GM18858 (cell line): ENCODE measurements around the gene ARHGAP29.

Experiments used
- ATAC-seq: cut with Tn5 transposase; IDR thresholded peaks from one replicate; pipeline ENCODE4 v1.9.1; 2021; ENCODE audit not compliant: unreplicated experiment

ARHGAP29 gene

GRCh38 chr1:94236630-94237290 is 624 bp downstream of the ARHGAP29 start:
- ATAC-seq = no peak

DNA sequence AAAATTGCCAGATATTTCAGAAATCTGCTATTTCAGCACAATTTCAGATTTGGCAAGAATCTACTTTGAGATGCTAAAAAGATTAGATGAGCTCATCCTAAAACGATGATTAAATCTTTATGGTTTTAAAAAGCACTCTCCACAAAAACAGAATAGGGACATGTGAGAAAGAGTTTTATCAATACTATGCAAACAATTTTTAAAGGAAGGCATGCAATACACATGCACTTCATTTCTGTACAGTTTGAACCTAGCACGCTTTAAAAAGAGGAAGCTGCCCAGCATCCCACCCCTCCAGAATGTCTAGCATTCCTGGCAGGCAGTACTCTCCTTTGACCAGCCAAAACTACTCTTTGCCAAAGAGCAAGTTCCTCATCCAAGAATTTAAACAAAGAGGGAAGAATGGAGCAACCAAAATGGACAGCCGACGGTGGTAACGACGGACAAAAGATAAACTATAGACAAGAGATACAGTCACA is 1.3 kb downstream of the ARHGAP29 start:
- no peak for ATAC-seq

GRCh38 chr1:94235189-94236012 is 2.0 kb downstream of the ARHGAP29 start:
- no peak for ATAC-seq

GRCh38 chr1:94234615-94235014 is 2.8 kb downstream of the ARHGAP29 start:
- no peak for ATAC-seq

GRCh38 chr1:94231746-94232145 is 5.6 kb downstream of the ARHGAP29 start:
- ATAC-seq = no peak

GRCh38 chr1:94230920-94231319 is 6.5 kb downstream of the ARHGAP29 start:
- no peak for ATAC-seq

GRCh38 chr1:94228640-94229375 is 8.6 kb downstream of the ARHGAP29 start:
- no peak for ATAC-seq

- no peak for ATAC-seq
Observed at GRCh38 chr1:94227624-94228023, 9.8 kb downstream of the ARHGAP29 start.

DNA sequence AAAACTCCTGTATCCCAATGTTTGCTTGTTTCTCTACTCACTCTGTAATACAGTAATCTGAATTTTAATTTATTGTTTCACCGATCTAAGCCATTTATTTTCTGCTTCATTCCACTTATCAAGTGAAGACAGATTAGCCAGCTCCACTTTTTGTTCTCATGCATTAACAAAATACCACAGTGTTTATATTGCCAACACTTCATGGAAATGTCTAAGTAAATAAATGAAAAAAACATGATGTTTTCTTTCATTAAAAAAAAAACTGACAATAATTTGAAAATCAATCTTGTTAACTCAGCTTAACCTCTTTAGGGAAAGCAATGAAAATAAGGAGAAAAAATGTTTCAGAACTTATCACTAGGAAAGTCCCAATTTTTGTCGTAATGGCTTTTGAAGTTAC is 11.5 kb downstream of the ARHGAP29 start:
- no peak for ATAC-seq

- no peak for ATAC-seq
Observed at GRCh38 chr1:94218332-94218731, 19.1 kb downstream of the ARHGAP29 start.

GRCh38 chr1:94215955-94216354 is 21.4 kb downstream of the ARHGAP29 start:
- ATAC-seq = no peak

DNA sequence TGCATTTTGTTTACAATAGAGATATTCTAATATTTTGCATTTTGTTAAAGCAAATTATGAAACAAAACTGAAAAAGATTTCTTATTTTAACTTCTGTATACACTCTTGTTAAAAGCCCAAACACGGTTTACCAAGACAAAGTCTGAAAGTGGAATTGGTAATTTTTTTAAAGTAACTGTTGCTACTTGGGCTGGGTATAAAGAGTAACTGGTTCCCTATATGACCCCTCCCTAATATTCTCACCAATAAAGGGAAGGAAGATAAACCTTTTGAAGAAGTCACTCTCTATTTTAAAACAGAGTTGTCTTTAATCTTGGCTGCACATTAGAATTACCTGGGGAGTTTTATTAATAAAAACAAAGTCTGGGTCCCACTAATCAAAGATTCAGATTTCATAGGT is 27.4 kb downstream of the ARHGAP29 start:
- no peak for ATAC-seq

DNA sequence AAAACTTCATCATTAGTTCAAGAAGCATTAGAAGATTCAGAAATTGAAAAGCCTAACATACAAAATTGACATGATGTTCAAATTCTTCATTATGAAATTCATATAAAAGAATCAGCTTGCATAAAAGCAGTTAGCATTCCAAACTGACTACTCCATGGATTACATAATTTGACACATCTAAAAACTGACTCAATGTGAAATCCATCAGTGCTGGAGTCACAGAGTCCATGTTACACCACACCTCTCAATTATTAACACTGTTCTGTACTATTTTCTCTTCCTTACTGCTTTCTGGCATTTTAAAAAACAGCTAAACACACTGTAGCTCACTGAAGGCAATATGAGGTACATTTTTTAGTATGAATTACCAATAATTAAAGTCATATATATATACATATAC is 28.0 kb downstream of the ARHGAP29 start:
- ATAC-seq = no peak

GRCh38 chr1:94207695-94208094 is 29.7 kb downstream of the ARHGAP29 start:
- no peak for ATAC-seq

GRCh38 chr1:94205639-94206038 is 31.7 kb downstream of the ARHGAP29 start:
- no peak for ATAC-seq

GRCh38 chr1:94202241-94202640 is 35.1 kb downstream of the ARHGAP29 start:
- ATAC-seq = no peak

GRCh38 chr1:94199398-94199797 is 38.0 kb downstream of the ARHGAP29 start:
- ATAC-seq = no peak

- no peak for ATAC-seq
Observed at GRCh38 chr1:94194079-94194865, 43.1 kb downstream of the ARHGAP29 start.

GRCh38 chr1:94193128-94193527 is 44.3 kb downstream of the ARHGAP29 start:
- no peak for ATAC-seq

DNA sequence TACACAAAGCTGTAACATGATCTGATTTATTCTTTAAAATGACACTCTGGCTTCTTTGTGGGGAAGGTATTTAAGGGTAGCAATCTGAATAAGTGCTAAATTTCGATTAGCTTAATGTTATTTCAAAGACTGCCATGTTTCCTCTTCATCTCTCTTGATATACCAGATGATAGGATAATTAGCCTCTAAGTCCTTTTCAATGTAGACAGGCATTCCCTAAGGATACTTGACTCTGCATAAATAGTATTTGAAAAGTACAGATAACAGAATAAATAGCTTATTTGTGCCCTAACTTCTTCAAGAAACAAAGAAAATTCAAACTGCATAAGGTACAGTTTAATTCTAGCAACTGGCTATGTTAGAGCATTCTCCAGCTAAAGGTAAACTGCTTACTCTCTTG is 46.2 kb downstream of the ARHGAP29 start:
- no peak for ATAC-seq

- no peak for ATAC-seq
Observed at GRCh38 chr1:94186946-94187345, 50.4 kb downstream of the ARHGAP29 start.
